GM23248 (cell line): ENCODE results near the gene LBP. TPM values are rescaled to one million over a fixed set of nuclear protein-coding genes. Genes with fewer than 3 reads are reported as not detected.
A peak's percentile ranks its signal among the peaks of the same experiment; 100 is the strongest.

ENCODE experiments used
- DNase-seq: peaks from one replicate; pipeline ENCODE4 v3.0.0-alpha.2; 2015
- H2AFZ ChIP-seq: fragments of 200-600 bp; sonication (generic); 2 replicates; pipeline ENCODE4 v1.6.1; 2016; ENCODE audit warnings: antibody characterized with exemption
- H3F3A ChIP-seq: fragments of 200-600 bp; sonication (generic); 2 replicates; pipeline ENCODE4 v1.6.1; 2016; ENCODE audit warnings: mild to moderate bottlenecking, antibody characterized with exemption, mixed run types; ENCODE audit not compliant: insufficient read depth
- H3K27ac ChIP-seq: fragments of 200-600 bp; sonication (generic); 2 replicates; pipeline ENCODE4 v1.5.1; 2016; ENCODE audit warnings: mild to moderate bottlenecking
- H3K27me3 ChIP-seq: fragments of 200-600 bp; sonication (generic); replicated peaks from 2 replicates; pipeline ENCODE4 v1.6.1; 2016; ENCODE audit warnings: mild to moderate bottlenecking; ENCODE audit not compliant: insufficient read depth
- H3K36me3 ChIP-seq: fragments of 200-600 bp; sonication (generic); 2 replicates; pipeline ENCODE4 v1.6.1; 2016; ENCODE audit warnings: low read depth, mild to moderate bottlenecking
- H3K4me1 ChIP-seq: fragments of 200-600 bp; sonication (generic); 2 replicates; pipeline ENCODE4 v1.6.1; 2016; ENCODE audit warnings: mild to moderate bottlenecking; ENCODE audit not compliant: insufficient read depth
- H3K4me2 ChIP-seq: fragments of 200-600 bp; sonication (generic); one replicate; pipeline ENCODE4 v1.6.1; 2016; ENCODE audit warnings: mild to moderate bottlenecking; ENCODE audit not compliant: unreplicated experiment
- H3K4me3 ChIP-seq: fragments of 200-600 bp; sonication (generic); 2 replicates; pipeline ENCODE4 v1.5.1; 2016; ENCODE audit warnings: mild to moderate bottlenecking
- H3K79me2 ChIP-seq: fragments of 200-600 bp; sonication (generic); 2 replicates; pipeline ENCODE4 v1.6.1; 2016; ENCODE audit warnings: mild to moderate bottlenecking; ENCODE audit not compliant: insufficient read depth
- H3K9ac ChIP-seq: fragments of 200-600 bp; sonication (generic); 2 replicates; pipeline ENCODE4 v1.6.1; 2016; ENCODE audit warnings: mild to moderate bottlenecking
- H3K9me2 ChIP-seq: fragments of 200-600 bp; sonication (generic); 2 replicates; pipeline ENCODE4 v1.6.1; 2016; ENCODE audit warnings: mixed run types, mild to moderate bottlenecking, moderate library complexity; ENCODE audit not compliant: insufficient read depth
- H3K9me3 ChIP-seq: fragments of 200-600 bp; sonication (generic); one replicate; pipeline ENCODE4 v1.6.1; 2017; ENCODE audit warnings: low read depth
- H4K20me1 ChIP-seq: fragments of 200-600 bp; sonication (generic); 2 replicates; pipeline ENCODE4 v1.6.0; 2016; ENCODE audit not compliant: insufficient read depth
- EZH2 ChIP-seq: fragments of 200-600 bp; sonication (generic); IDR thresholded peaks from 2 replicates; pipeline ENCODE4 v1.6.1; 2018; ENCODE audit warnings: antibody characterized with exemption, mild to moderate bottlenecking; ENCODE audit not compliant: insufficient read depth, poor library complexity, severe bottlenecking
- EZH2phosphoT487 ChIP-seq: fragments of 200-600 bp; sonication (generic); IDR thresholded peaks from 2 replicates; pipeline ENCODE4 v1.6.1; 2018; ENCODE audit warnings: antibody characterized with exemption, moderate library complexity, mild to moderate bottlenecking, low read depth; ENCODE audit not compliant: insufficient read depth
- WGBS, 2 experiments: methylation state at CpG; one replicate each; pipeline ENCODE4 v1.1.6; 2015 to 2017; ENCODE audit warnings: low lambda C conversion rate in 2 of 2, low coverage in 1 of 2; ENCODE audit errors: missing lambda C conversion rate in 2 of 2; 5-methylcytosine and 5-hydroxymethylcytosine counted together
- in situ Hi-C: fragments of 300-500 bp; cut with MboI; formaldehyde crosslinking; loops from 2 replicates; pipeline ENCODE4 v1.15.0; 2020
- polyA plus RNA-seq: library from polyadenylated mRNA; unstranded; fragments of >200 nt; fragmentation: Nextera tagmentation; extraction: Ambion mirVana; gene quantifications from 2 replicates; pipeline ENCODE4 v1.2.1, GENCODE V29; 2016
- small RNA-seq: library from RNA; depleted of rRNA; stranded (forward); fragments of <200 nt; gene quantifications from one replicate; pipeline ENCODE3, GENCODE V24; 2014; ENCODE audit warnings: low read depth, low replicate concordance
- total RNA-seq: library from RNA; depleted of rRNA; stranded (reverse); fragments of >200 nt; shearing (Covaris generic); gene quantifications from 2 replicates; pipeline ENCODE4 v1.2.3, GENCODE V29; 2014; rRNA removed

The LBP gene
- total and polyA plus RNA-seq, 2 experiments from 2014 or later: not detected

GRCh38 chr20:38424401-38424800, 78.1 kb downstream of the LBP start:
- Histone ChIP-seq H3K9me2 (no peaks in the 10 kb centered on the region), H3K27ac (no peak overlapping the region), H3K9me3 (no peaks in the 10 kb centered on the region), H3K79me2 (peaks cover 70% of the 10 kb centered on the region), H2AFZ (no peak overlapping the region), H3F3A (peaks cover 46% of the 10 kb centered on the region), H3K4me2 (no peak overlapping the region), H4K20me1 (peaks cover 17% of the 10 kb centered on the region), H3K27me3 (no peaks in the 10 kb centered on the region), H3K9ac (no peak overlapping the region), H3K4me3 (no peak overlapping the region), H3K4me1 (peaks cover 25% of the 10 kb centered on the region), H3K36me3 (peaks cover 76% of the 10 kb centered on the region)
- no peak for DNase-seq
- TF ChIP-seq EZH2 (no peak), EZH2phosphoT487 (no peak)
- 87 to 100% methylated on average over 1 of the region's 1 CpG for WGBS, 2 experiments
- in situ Hi-C loops: no loop called here

GRCh38 chr20:38426006-38426897, 80.0 kb downstream of the LBP start:
- peak overlapping the region; percentile 13; the same call in 1 of the 2 replicates for H3K9ac ChIP-seq
- peaks cover 65% of the 10 kb centered on the region for H3K36me3 ChIP-seq
- H4K20me1 ChIP-seq: peaks cover 18% of the 10 kb centered on the region
- WGBS, 2 experiments: 41 to 43% methylated on average over 15 of the region's 15 CpGs
- in situ Hi-C loops: no loop called here
- no peaks in the 10 kb centered on the region for H3K27me3 ChIP-seq
- peak overlapping the region; percentile 52 for H3K27ac ChIP-seq
- no peak overlapping the region for H3K4me3 ChIP-seq
- no peaks in the 10 kb centered on the region for H3K9me3 ChIP-seq
- no peaks in the 10 kb centered on the region for H3K9me2 ChIP-seq
- H3K4me2 ChIP-seq: peak overlapping the region; percentile 32
- no peak for TF ChIP-seq EZH2
- no peak for TF ChIP-seq EZH2phosphoT487
- peaks cover 27% of the 10 kb centered on the region for H3K4me1 ChIP-seq
- no peak overlapping the region for H2AFZ ChIP-seq
- peaks cover 88% of the 10 kb centered on the region for H3K79me2 ChIP-seq
- peak; percentile 98 for DNase-seq
- peaks cover 40% of the 10 kb centered on the region for H3F3A ChIP-seq

Small RNA genes lying within 50 kb of the gene (small RNA-seq; reads per million reads assigned to genes)
- gene RF00056: not detected
- 3.4 reads per million, percentile 75 among the genes with 10 or more reads in this experiment for gene SNORA71B

Other genes starting within 250 kb of the LBP start
- gene TGM2, start 181.2 kb upstream of the LBP start, total RNA-seq: 311 and 339 TPM in 2 replicates
- gene TGM2, start 181.2 kb upstream of the LBP start, polyA plus RNA-seq: 254 and 269 TPM in 2 replicates
- 2.8 and 5.1 TPM in 2 replicates for gene KIAA1755, start 85.7 kb upstream of the LBP start, total RNA-seq
- gene KIAA1755, start 85.7 kb upstream of the LBP start, polyA plus RNA-seq: 3.6 and 4.0 TPM in 2 replicates
- gene BPI, start 42.3 kb upstream of the LBP start, total RNA-seq: not detected in 2 replicates
- gene BPI, start 42.3 kb upstream of the LBP start, polyA plus RNA-seq: 0.10 TPM in 1 of 2 replicates, not detected in the other
- gene SNHG17, start 88.8 kb downstream of the LBP start, total RNA-seq: 5.4 and 15.2 TPM in 2 replicates
- 28.0 and 29.1 TPM in 2 replicates for gene SNHG17, start 88.8 kb downstream of the LBP start, polyA plus RNA-seq
- 20.2 and 25.8 TPM in 2 replicates for gene RALGAPB, start 126.4 kb downstream of the LBP start, total RNA-seq
- gene RALGAPB, start 126.4 kb downstream of the LBP start, polyA plus RNA-seq: 8.1 and 9.8 TPM in 2 replicates
- gene ADIG, start 234.7 kb downstream of the LBP start, total RNA-seq: not detected in 2 replicates
- not detected in 2 replicates for gene ADIG, start 234.7 kb downstream of the LBP start, polyA plus RNA-seq